CD14-positive monocyte (primary cell): Measurements from ENCODE around the gene TBC1D22A. TPM values are rescaled to one million over a fixed set of nuclear protein-coding genes. Genes with fewer than 3 reads are reported as not detected.

ENCODE experiments used
- DNase-seq, 3 donors: peaks; one replicate each; pipeline ENCODE4 v3.0.0-alpha.2; 2011 to 2022
- H2AFZ ChIP-seq: 2 replicates; pipeline ENCODE4 v1.6.0; 2012; ENCODE audit warnings: mild to moderate bottlenecking, low read depth, low read length, inconsistent platforms; ENCODE audit not compliant: insufficient read depth, poor library complexity, severe bottlenecking
- H3K27ac ChIP-seq, 2 donors: 1 replicate in 1 of 2; 2 replicates in 1 of 2; pipeline ENCODE4 v1.5.1; 2012 to 2013; ENCODE audit warnings: low read length in 2 of 2, control low read depth in 1 of 2, inconsistent platforms in 1 of 2, low read depth in 1 of 2, mild to moderate bottlenecking in 1 of 2
- H3K27me3 ChIP-seq, 2 donors: one replicate each; pipeline versions ENCODE4 v1.6.0 to v1.6.1; 2011 to 2013; ENCODE audit warnings: low read length in 2 of 2; ENCODE audit not compliant: control insufficient read depth in 2 of 2, insufficient read depth in 2 of 2
- H3K36me3 ChIP-seq, 2 donors: replicated peaks in 1 of 2; 1 replicate in 1 of 2; 2 replicates in 1 of 2; pipeline versions ENCODE4 v1.5.1 to v1.6.1; 2012 to 2013; ENCODE audit warnings: low read length in 2 of 2, control low read depth in 1 of 2, inconsistent platforms in 1 of 2, mild to moderate bottlenecking in 1 of 2; ENCODE audit not compliant: insufficient read depth in 2 of 2, control insufficient read depth in 1 of 2
- H3K4me1 ChIP-seq, 2 donors: 1 replicate in 1 of 2; 2 replicates in 1 of 2; pipeline versions ENCODE4 v1.5.1 to v1.6.1; 2012 to 2013; ENCODE audit warnings: low read length in 2 of 2, control low read depth in 1 of 2, inconsistent platforms in 1 of 2, mild to moderate bottlenecking in 1 of 2, moderate library complexity in 1 of 2; ENCODE audit not compliant: insufficient read depth in 2 of 2, control insufficient read depth in 1 of 2
- H3K4me2 ChIP-seq: replicated peaks from 2 replicates; pipeline ENCODE3; 2012; ENCODE audit warnings: low read length, moderate library complexity, mild to moderate bottlenecking; ENCODE audit not compliant: poor library complexity, severe bottlenecking; ENCODE audit errors: extremely low read depth
- H3K4me3 ChIP-seq, 3 experiments: fragments of 200-600 bp in 1 of 3; sonication (generic) in 1 of 3; replicated peaks in 1 of 3; 1 replicate in 2 of 3; 2 replicates in 1 of 3; pipeline ENCODE4 v1.5.1; 2011 to 2013; ENCODE audit warnings: low read length in 3 of 3, mild to moderate bottlenecking in 3 of 3, control low read depth in 2 of 3, low read depth in 2 of 3, inconsistent platforms in 1 of 3, moderate library complexity in 1 of 3
- H3K79me2 ChIP-seq: 2 replicates; pipeline ENCODE4 v1.6.0; 2012; ENCODE audit warnings: mild to moderate bottlenecking, control low read depth, inconsistent platforms, low read length, moderate library complexity; ENCODE audit not compliant: insufficient read depth
- H3K9ac ChIP-seq: 2 replicates; pipeline ENCODE4 v1.6.0; 2017; ENCODE audit warnings: low read length, mild to moderate bottlenecking; ENCODE audit not compliant: insufficient read depth, poor library complexity, severe bottlenecking
- H3K9me3 ChIP-seq, 2 donors: replicated peaks in 1 of 2; 1 replicate in 1 of 2; 2 replicates in 1 of 2; pipeline versions ENCODE4 v1.5.1 to v1.6.1; 2012 to 2013; ENCODE audit warnings: low read length in 2 of 2, control low read depth in 1 of 2; ENCODE audit not compliant: control insufficient read depth in 1 of 2, insufficient read depth in 1 of 2
- H4K20me1 ChIP-seq: 2 replicates; pipeline ENCODE4 v1.6.0; 2012; ENCODE audit warnings: mild to moderate bottlenecking, low read length, control low read depth, moderate library complexity; ENCODE audit not compliant: insufficient read depth
- H3K27ac Mint-ChIP-seq, 7 donors: one replicate each; pipeline ENCODE4 v1.8.0; 2020; ENCODE audit warnings: mild to moderate bottlenecking in 7 of 7, mixed read lengths in 7 of 7, moderate library complexity in 6 of 7, inconsistent platforms in 2 of 7
- H3K27me3 Mint-ChIP-seq, 3 donors: one replicate each; pipeline ENCODE4 v1.8.0; 2021 to 2022; ENCODE audit warnings: low read depth in 3 of 3, mild to moderate bottlenecking in 3 of 3, mixed read lengths in 3 of 3, moderate library complexity in 3 of 3, inconsistent platforms in 1 of 3
- H3K36me3 Mint-ChIP-seq, 2 donors: one replicate each; pipeline ENCODE4 v1.8.0; 2020; ENCODE audit warnings: mixed read lengths in 2 of 2, inconsistent platforms in 1 of 2, mild to moderate bottlenecking in 1 of 2
- H3K4me1 Mint-ChIP-seq: one replicate; pipeline ENCODE4 v1.8.0; 2020; ENCODE audit warnings: mild to moderate bottlenecking, mixed read lengths
- H3K4me3 Mint-ChIP-seq, 2 donors: one replicate each; pipeline ENCODE4 v1.8.0; 2020; ENCODE audit warnings: mild to moderate bottlenecking in 2 of 2, mixed read lengths in 2 of 2, moderate library complexity in 1 of 2
- H3K9me3 Mint-ChIP-seq, 7 donors: one replicate each; pipeline ENCODE4 v1.8.0; 2020 to 2022; ENCODE audit warnings: mixed read lengths in 7 of 7, mild to moderate bottlenecking in 6 of 7, moderate library complexity in 6 of 7, inconsistent platforms in 2 of 7
- CTCF ChIP-seq: fragments of 200-600 bp; IDR thresholded peaks from one replicate; pipeline ENCODE4 v1.8.0; 2022; ENCODE audit warnings: antibody characterized with exemption, mild to moderate bottlenecking
- WGBS: methylation state at CpG from one replicate; pipeline ENCODE4 v1.1.5; 2013; ENCODE audit warnings: missing lambda C conversion rate; ENCODE audit not compliant: insufficient coverage; 5-methylcytosine and 5-hydroxymethylcytosine counted together
- intact Hi-C, 2 donors: fragments of 100-400 bp; cut with micrococcal nuclease; formaldehyde crosslinking; loops; one replicate each; pipeline versions ENCODE4 v1.15.0 to v1.15.1; 2023
- polyA plus RNA-seq, 3 donors: library from polyadenylated mRNA; depleted of rRNA in 1 of 3; unstranded in 2 of 3; stranded (reverse) in 1 of 3; fragments of 300-500 nt in 2 of 3; fragments of >200 nt in 1 of 3; fragmentation: Illumina TruSeq in 2 of 3; gene quantifications; 1 replicate in 2 of 3; 2 replicates in 1 of 3; pipeline ENCODE4 v1.2.3, GENCODE V29; 2012 to 2021

TBC1D22A gene
- polyA plus RNA-seq, 3 donors: 25.9 to 36.2 (median 29.5) TPM

GRCh38 chr22:46827781-46828180, 65.3 kb downstream of the TBC1D22A start:
- no peak overlapping the region for H3K27ac ChIP-seq
- no peak for DNase-seq
- no peak overlapping the region for H3K4me3 ChIP-seq
- Mint-ChIP-seq H3K27me3 (peaks cover 0 to 2% (median 0%) of the 10 kb centered on the region in 3 donors), H3K4me1 (peaks cover 16% of the 10 kb centered on the region), H3K36me3 (peaks cover 62 to 65% of the 10 kb centered on the region in 2 donors), H3K4me3 (no peak overlapping the region), H3K9me3 (no peaks in the 10 kb centered on the region), H3K27ac (peak overlapping the region in 1 of 7 donors; percentile 49)
- peaks cover 58% of the 10 kb centered on the region for H3K79me2 ChIP-seq
- no peaks in the 10 kb centered on the region for H3K27me3 ChIP-seq
- H3K9me3 ChIP-seq: no peaks in the 10 kb centered on the region
- H2AFZ ChIP-seq: no peak overlapping the region
- H3K9ac ChIP-seq: no peak overlapping the region
- 98% methylated on average over 11 of the region's 12 CpGs for whole genome bisulfite sequencing
- H3K4me1 ChIP-seq: peaks cover 0 to 3% of the 10 kb centered on the region in 2 donors
- H3K36me3 ChIP-seq: peaks cover 31 to 82% of the 10 kb centered on the region in 2 donors
- H4K20me1 ChIP-seq: peaks cover 98% of the 10 kb centered on the region
- H3K4me2 ChIP-seq: no peak overlapping the region
- TF ChIP-seq CTCF: no peak
- intact Hi-C loops: no loop called here

GRCh38 chr22:46828323-46828900, 66.0 kb downstream of the TBC1D22A start:
- peak overlapping the region in 2 of 7 donors; percentile 4 to 20 for H3K27ac Mint-ChIP-seq
- H2AFZ ChIP-seq: no peak overlapping the region
- H3K36me3 Mint-ChIP-seq: peaks cover 58 to 61% of the 10 kb centered on the region in 2 donors
- no peak overlapping the region for H3K4me3 ChIP-seq
- peaks cover 25 to 79% of the 10 kb centered on the region in 2 donors for H3K36me3 ChIP-seq
- no peak overlapping the region for H3K4me3 Mint-ChIP-seq
- H3K27me3 Mint-ChIP-seq: peaks cover 0 to 2% (median 0%) of the 10 kb centered on the region in 3 donors
- TF ChIP-seq CTCF: no peak
- DNase-seq: no peak
- no peak overlapping the region for H3K27ac ChIP-seq
- H3K9me3 ChIP-seq: no peaks in the 10 kb centered on the region
- H3K4me1 Mint-ChIP-seq: peaks cover 18% of the 10 kb centered on the region
- H3K4me1 ChIP-seq: peaks cover 3 to 6% of the 10 kb centered on the region in 2 donors
- no peaks in the 10 kb centered on the region for H3K27me3 ChIP-seq
- H3K79me2 ChIP-seq: peaks cover 54% of the 10 kb centered on the region
- peaks cover 98% of the 10 kb centered on the region for H4K20me1 ChIP-seq
- intact Hi-C loops: no loop called here
- peaks cover 0 to 2% (median 0%) of the 10 kb centered on the region in 7 donors for H3K9me3 Mint-ChIP-seq
- H3K4me2 ChIP-seq: no peak overlapping the region
- 98% methylated on average over 9 of the region's 9 CpGs for WGBS
- no peak overlapping the region for H3K9ac ChIP-seq
